ENCODE measurements around the gene IKZF3.

GRCh38 chr17:39782980-39783379, 81.1 kb downstream of the IKZF3 start:
- TF ChIP-seq PRDM15 (CRISPR knock-in tag; IDR thresholded peaks at IDR 0.05), result no peak
- no peak for TF ChIP-seq TARDBP (IDR thresholded peaks at IDR 0.05; ENCODE audit: borderline replicate concordance)
- TF ChIP-seq PAX5 (IDR thresholded peaks at IDR 0.05; ENCODE audit: borderline replicate concordance, low read depth, low read length), result no peak
- TF ChIP-seq CTCF (IDR thresholded peaks at IDR 0.05 in 2 of 3, conservative IDR thresholded peaks at IDR 0.05 in 1 of 3; ENCODE audit: control insufficient read depth in 2 of 3, extremely low read depth in 1 of 3, insufficient read depth in 1 of 3, low read depth in 3 of 3, low read length in 3 of 3), result no peak
- TF ChIP-seq POU2F2 (IDR thresholded peaks at IDR 0.05; ENCODE audit: borderline replicate concordance, low read depth, low read length), result no peak
- no peak for TF ChIP-seq JUNB (IDR thresholded peaks at IDR 0.05)
